Left renal cortex interstitium (tissue), 4 donors: ENCODE results near the gene OR10A6. TPM values are rescaled to one million over a fixed set of nuclear protein-coding genes. Genes with fewer than 3 reads are reported as not detected.

Experiments used
- polyA plus RNA-seq, 4 donors: library from polyadenylated mRNA; unstranded; fragments of 120-200 nt; gene quantifications; one replicate each; pipeline ENCODE4 v1.2.1, GENCODE V29; 2013; ENCODE audit not compliant: insufficient read length in 4 of 4

Gene OR10A6
- polyA plus RNA-seq, 4 donors: 0.03 TPM; not detected in 2

Other genes with a start within 250 kb of the OR10A6 start
- 1 to 10 TPM; 5.8 to 8.2 (median 7.1) TPM for gene OVCH2, start 224.8 kb downstream of the OR10A6 start, polyA plus RNA-seq
- under 1 TPM in 1 of 4 donors, not detected in 3; 0.14 TPM for gene OR5P2, start 134.3 kb downstream of the OR10A6 start, polyA plus RNA-seq
- gene OR5P3, start 100.4 kb downstream of the OR10A6 start, polyA plus RNA-seq: not detected
- gene OR10A3, start 10.4 kb upstream of the OR10A6 start, polyA plus RNA-seq: under 1 TPM in 2 of 4 donors, not detected in 2; 0.12 to 0.16 TPM
- gene NLRP10, start 34.2 kb upstream of the OR10A6 start, polyA plus RNA-seq: not detected
- 100 to 1,000 TPM; 310 to 350 (median 326) TPM for gene EIF3F, start 56.1 kb upstream of the OR10A6 start, polyA plus RNA-seq
- 10 to 100 TPM; 21.5 to 28.7 (median 24.7) TPM for gene TUB, start 149.9 kb upstream of the OR10A6 start, polyA plus RNA-seq
- gene RIC3, start 237.8 kb upstream of the OR10A6 start, polyA plus RNA-seq: 10 to 100 TPM in 3 of 4 donors, 1 to 10 TPM in 1; 8.6 to 19.2 (median 16.3) TPM